Measurements from ENCODE around the gene COPB1. TPM values are rescaled to one million over a fixed set of nuclear protein-coding genes. Genes with fewer than 3 reads are reported as not detected.

Gene COPB1
- total and polyA plus RNA-seq, 2 of the 8 experiments (the other 6 are each of a cell fraction or from before 2014, with no cell fraction given), result 28.7 to 72.1 TPM

GRCh38 chr11:14424096-14424495 lies 75.5 kb downstream of the COPB1 start (continued):
- no peak for TF ChIP-seq RAD21 (IDR thresholded peaks at IDR 0.05 in 1 of 2, conservative IDR thresholded peaks at IDR 0.05 in 1 of 2; ENCODE audit: low read depth in 2 of 2, low read length in 2 of 2)
- no peak for TF ChIP-seq NRF1 (IDR thresholded peaks at IDR 0.05; ENCODE audit: low read depth, low read length)
- TF ChIP-seq GTF2F1 (IDR thresholded peaks at IDR 0.05; ENCODE audit: borderline replicate concordance, low read depth, low read length), result no peak

Measured in H1 (cell line).